Fibroblast of lung (primary cell): Measurements from ENCODE around the gene KTI12.

Source experiments
- CTCF ChIP-seq, 2 donors: IDR thresholded peaks in 1 of 2; conservative IDR thresholded peaks in 1 of 2; 1 replicate in 1 of 2; 2 replicates in 1 of 2; pipeline ENCODE4 v1.5.1; 2011 to 2012; ENCODE audit warnings: low read length in 2 of 2, control low read depth in 1 of 2, inconsistent platforms in 1 of 2, low read depth in 1 of 2, mild to moderate bottlenecking in 1 of 2
- EZH2 ChIP-seq: IDR thresholded peaks from 2 replicates; pipeline ENCODE4 v1.5.1; 2012; ENCODE audit warnings: low read length, control low read depth, mild to moderate bottlenecking; ENCODE audit errors: missing control alignments

GRCh38 chr1:52057876-52058415, 24.3 kb upstream of the KTI12 start:
- TF ChIP-seq CTCF (conservative IDR thresholded peaks at IDR 0.05 in 1 of 2, IDR thresholded peaks at IDR 0.05 in 1 of 2; ENCODE audit: low read depth in 1 of 2, low read length in 2 of 2) (no peak), EZH2 (no peak)
